ENCODE data around the gene MTSS2. TPM values are rescaled to one million over a fixed set of nuclear protein-coding genes. Genes with fewer than 3 reads are reported as not detected.

Gene MTSS2
- total RNA-seq, 1 experiment from 2014 or later = 52.0 TPM

DNA sequence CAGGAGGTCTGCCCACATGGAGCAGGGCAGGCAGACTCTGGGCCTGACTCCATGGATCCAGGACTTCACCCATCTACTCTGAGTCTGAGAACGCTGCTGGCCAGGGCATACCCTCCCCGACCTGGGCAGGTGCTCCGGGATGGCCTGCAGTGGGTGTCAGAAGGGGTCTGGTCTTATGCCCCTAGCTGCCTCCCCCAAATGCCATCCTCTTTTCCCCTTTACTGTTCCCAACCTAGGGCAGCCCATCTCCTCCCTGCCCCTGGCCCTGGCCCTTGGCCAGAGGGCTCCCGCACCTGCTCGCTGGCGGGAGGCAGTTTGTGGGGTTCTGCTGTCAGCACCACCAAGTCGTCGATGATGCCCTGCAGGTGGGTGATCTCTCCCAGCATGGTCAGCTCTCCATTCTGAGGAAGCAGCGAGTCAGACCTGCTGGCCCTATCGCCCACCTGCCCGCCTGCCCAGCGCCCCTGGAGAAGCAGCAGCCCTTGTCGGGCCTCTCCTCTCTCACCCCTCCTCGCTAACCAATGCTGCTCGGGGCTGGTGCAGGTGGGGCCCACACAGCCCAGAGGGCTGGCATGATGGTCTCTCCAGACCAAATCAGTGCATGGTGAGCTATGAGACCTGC is 8.2 kb downstream of the MTSS2 start:
- no TSS peak for BruUV-seq (replicated peaks)
- POLR2A ChIA-PET (ENCODE audit: unreplicated experiment) = no interaction called here

DNA sequence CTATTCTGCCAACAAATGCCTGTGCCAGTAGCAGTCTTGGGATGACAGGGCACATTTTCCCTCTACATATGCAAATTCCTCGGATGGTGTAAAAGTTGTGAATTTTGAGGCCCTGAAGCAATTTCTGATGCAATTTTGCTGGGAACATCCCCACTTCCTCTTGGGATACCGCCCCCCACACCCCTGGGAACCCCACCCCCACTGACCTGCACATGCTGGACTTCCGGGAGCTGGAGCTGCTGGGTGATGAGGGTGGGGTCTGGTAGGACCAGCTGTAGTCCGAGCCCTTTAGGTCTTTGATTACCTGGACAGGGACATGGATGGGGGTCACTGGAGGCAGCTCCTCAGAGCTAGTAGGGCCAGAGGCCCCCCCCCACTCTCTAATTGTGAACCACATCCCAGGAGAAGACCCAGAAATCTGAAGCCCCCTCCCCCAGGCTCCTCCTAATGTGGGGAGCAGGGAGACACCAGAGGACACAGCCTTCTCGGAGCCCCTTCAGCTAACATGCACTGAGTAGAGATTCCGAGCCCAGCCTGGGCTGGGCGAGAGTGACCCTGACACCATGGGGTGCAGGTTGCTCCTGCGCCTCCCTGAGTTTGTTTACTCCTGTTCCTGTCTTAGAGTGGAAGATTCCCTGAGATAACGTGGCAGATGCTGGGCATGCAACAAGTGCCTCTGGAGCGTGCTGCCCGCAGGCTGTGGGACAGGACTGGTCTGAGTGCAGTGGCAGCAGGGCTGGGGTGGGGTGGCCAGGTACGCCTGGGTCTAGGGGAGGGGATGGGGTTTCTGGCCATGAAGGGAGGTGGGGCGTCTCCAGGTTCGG is 9.0 kb downstream of the MTSS2 start:
- Histone ChIP-seq H4K20me1 (ENCODE audit: insufficient read depth) (peaks cover 12% of the 10 kb centered on the region), H3K79me2 (ENCODE audit: low read depth) (peaks cover 13% of the 10 kb centered on the region), H3K27me3 (ENCODE audit: insufficient read depth, low read depth) (no peaks in the 10 kb centered on the region), H2AFZ (no peak overlapping the region), H3F3A (ENCODE audit: insufficient read depth, low read depth) (0 out of 2 replicates have a peak, but pooled peaks cover 9% of the 10 kb centered on the region), H3K4me3 (no peak overlapping the region), H3K36me3 (ENCODE audit: low read depth) (peaks cover 7% of the 10 kb centered on the region), H3K9me3 (ENCODE audit: insufficient read depth, low read depth) (no peaks in the 10 kb centered on the region), H3K4me1 (replicated peaks; ENCODE audit: insufficient read depth) (no peaks in the 10 kb centered on the region), H3K4me2 (no peak overlapping the region), H3K9me2 (ENCODE audit: insufficient read depth) (no peaks in the 10 kb centered on the region), H3K27ac (no peak overlapping the region)
- no TSS peak for BruUV-seq (replicated peaks)
- ChIA-PET CTCF (no interaction called here), POLR2A (ENCODE audit: unreplicated experiment) (no interaction called here)
- intact Hi-C loops (cut with micrococcal nuclease; ENCODE audit: unreplicated experiment) = no loop called here
- no peak for DNase-seq
- no peak for TF ChIP-seq EZH2 (IDR thresholded peaks at IDR 0.05; ENCODE audit: low read depth)
- TF ChIP-seq, protein P1, sequence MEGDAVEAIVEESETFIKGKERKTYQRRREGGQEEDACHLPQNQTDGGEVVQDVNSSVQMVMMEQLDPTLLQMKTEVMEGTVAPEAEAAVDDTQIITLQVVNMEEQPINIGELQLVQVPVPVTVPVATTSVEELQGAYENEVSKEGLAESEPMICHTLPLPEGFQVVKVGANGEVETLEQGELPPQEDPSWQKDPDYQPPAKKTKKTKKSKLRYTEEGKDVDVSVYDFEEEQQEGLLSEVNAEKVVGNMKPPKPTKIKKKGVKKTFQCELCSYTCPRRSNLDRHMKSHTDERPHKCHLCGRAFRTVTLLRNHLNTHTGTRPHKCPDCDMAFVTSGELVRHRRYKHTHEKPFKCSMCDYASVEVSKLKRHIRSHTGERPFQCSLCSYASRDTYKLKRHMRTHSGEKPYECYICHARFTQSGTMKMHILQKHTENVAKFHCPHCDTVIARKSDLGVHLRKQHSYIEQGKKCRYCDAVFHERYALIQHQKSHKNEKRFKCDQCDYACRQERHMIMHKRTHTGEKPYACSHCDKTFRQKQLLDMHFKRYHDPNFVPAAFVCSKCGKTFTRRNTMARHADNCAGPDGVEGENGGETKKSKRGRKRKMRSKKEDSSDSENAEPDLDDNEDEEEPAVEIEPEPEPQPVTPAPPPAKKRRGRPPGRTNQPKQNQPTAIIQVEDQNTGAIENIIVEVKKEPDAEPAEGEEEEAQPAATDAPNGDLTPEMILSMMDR (conservative IDR thresholded peaks at IDR 0.05) = no peak

More for the DNA sequence above, 8.2 kb downstream of the MTSS2 start:
- Histone ChIP-seq H4K20me1 (ENCODE audit: insufficient read depth) (peaks cover 18% of the 10 kb centered on the region), H3K27me3 (ENCODE audit: insufficient read depth, low read depth) (no peaks in the 10 kb centered on the region), H3K9me2 (ENCODE audit: insufficient read depth) (no peaks in the 10 kb centered on the region), H3K4me3 (no peak overlapping the region), H3K4me2 (no peak overlapping the region), H3K36me3 (ENCODE audit: low read depth) (peaks cover 7% of the 10 kb centered on the region), H3K27ac (no peak overlapping the region), H3K79me2 (ENCODE audit: low read depth) (peaks cover 20% of the 10 kb centered on the region), H3K9me3 (ENCODE audit: insufficient read depth, low read depth) (no peaks in the 10 kb centered on the region), H3K4me1 (replicated peaks; ENCODE audit: insufficient read depth) (no peaks in the 10 kb centered on the region), H2AFZ (no peak overlapping the region), H3F3A (ENCODE audit: insufficient read depth, low read depth) (0 out of 2 replicates have a peak, but pooled peaks cover 9% of the 10 kb centered on the region)
- intact Hi-C loops (cut with micrococcal nuclease; ENCODE audit: unreplicated experiment) = no loop called here
- CTCF ChIA-PET = no interaction called here
- no peak for DNase-seq
- no peak for TF ChIP-seq EZH2 (IDR thresholded peaks at IDR 0.05; ENCODE audit: low read depth)
- TF ChIP-seq, protein P1 (conservative IDR thresholded peaks at IDR 0.05) = no peak

DNA sequence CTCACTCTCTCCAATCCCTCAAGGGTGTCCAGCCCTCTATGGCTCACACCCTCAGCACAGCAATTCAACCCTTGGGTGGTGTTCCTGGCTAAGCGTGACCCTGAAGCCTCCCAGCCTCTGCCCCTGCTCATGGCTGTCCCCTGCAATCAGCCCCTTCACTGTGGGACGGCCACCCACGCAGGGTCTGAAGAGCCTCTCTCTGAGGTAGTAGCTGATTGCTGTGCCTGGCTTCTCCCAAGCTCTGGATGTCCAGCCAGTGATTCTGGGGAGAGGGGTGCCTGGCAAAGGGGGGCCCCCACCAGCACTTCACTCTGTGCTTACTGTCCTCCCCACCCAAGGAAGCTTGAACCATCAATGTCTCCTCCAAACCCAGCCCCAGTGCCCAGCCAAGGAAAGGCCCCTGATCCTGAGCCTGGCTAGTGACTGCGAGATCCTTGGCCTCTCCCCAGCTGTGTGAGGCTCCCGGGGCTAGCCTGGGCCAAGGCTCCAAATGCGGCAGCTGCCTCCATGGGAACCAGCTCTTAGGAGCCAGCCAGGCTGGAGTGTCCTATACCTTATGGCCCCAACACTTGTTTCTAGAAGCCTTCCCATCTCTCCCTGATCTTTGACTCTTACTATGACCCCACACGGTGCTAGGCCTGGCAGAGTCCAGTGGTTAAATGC is 9.9 kb downstream of the MTSS2 start:
- H3K4me1 ChIP-seq (replicated peaks; ENCODE audit: insufficient read depth) = no peaks in the 10 kb centered on the region
- H3K9me3 ChIP-seq (ENCODE audit: insufficient read depth, low read depth) = no peaks in the 10 kb centered on the region
- no peak overlapping the region for H3K27ac ChIP-seq
- peaks cover 7% of the 10 kb centered on the region for H3K36me3 ChIP-seq (ENCODE audit: low read depth)
- H3K27me3 ChIP-seq (ENCODE audit: insufficient read depth, low read depth) = no peaks in the 10 kb centered on the region
- H3K79me2 ChIP-seq (ENCODE audit: low read depth) = 0 out of 2 replicates have a peak, but pooled peaks cover 4% of the 10 kb centered on the region
- H3K9me2 ChIP-seq (ENCODE audit: insufficient read depth) = no peaks in the 10 kb centered on the region
- ChIA-PET CTCF (no interaction called here), POLR2A (ENCODE audit: unreplicated experiment) (no interaction called here)
- H3K4me3 ChIP-seq = no peak overlapping the region
- TF ChIP-seq EZH2 (IDR thresholded peaks at IDR 0.05; ENCODE audit: low read depth) = no peak
- TF ChIP-seq, protein P1 (conservative IDR thresholded peaks at IDR 0.05) = no peak
- no peak overlapping the region for H3K4me2 ChIP-seq
- peaks cover 4% of the 10 kb centered on the region; the same call in 1 of the 2 replicates for H4K20me1 ChIP-seq (ENCODE audit: insufficient read depth)
- 0 out of 2 replicates have a peak, but pooled peaks cover 9% of the 10 kb centered on the region for H3F3A ChIP-seq (ENCODE audit: insufficient read depth, low read depth)
- BruUV-seq (replicated peaks) = no TSS peak
- no peak overlapping the region for H2AFZ ChIP-seq
- intact Hi-C loops (cut with micrococcal nuclease; ENCODE audit: unreplicated experiment) = no loop called here
- no peak for DNase-seq

Measured in PC-9 (cell line).